ENCODE measurements around the gene MEGF11.

GRCh38 chr15:65921780-65922179 is 331.8 kb downstream of the MEGF11 start:
- TF ChIP-seq CTCF (IDR thresholded peaks at IDR 0.05) (no peak), POLR2A (IDR thresholded peaks at IDR 0.05) (no peak)
